ENCODE data around the gene POLD2.

Gene POLD2

DNA sequence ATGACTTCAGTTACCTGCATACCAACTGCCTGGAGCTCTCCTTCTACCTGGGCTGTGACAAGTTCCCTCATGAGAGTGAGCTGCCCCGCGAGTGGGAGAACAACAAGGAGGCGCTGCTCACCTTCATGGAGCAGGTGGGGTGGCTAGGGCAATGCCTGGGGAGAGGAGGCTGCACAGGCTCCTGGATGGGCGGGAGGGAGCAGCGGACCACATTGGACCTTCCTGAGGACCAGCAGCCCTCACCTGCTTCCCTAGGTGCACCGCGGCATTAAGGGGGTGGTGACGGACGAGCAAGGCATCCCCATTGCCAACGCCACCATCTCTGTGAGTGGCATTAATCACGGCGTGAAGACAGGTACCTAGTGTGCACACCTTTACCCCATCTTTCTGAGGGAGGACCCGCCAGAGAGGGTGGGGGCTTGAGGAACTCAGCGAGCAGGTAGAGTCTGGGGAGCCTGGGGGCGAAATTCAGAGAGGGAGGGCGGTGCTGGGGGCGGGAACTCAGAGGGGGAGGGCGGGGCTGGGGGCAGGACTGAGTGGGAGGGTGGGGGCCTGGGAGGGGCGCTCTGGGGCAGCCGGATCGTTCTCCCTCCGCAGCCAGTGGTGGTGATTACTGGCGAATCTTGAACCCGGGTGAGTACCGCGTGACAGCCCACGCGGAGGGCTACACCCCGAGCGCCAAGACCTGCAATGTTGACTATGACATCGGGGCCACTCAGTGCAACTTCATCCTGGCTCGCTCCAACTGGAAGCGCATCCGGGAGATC, 10.2 kb downstream of the POLD2 start:
- no peak for DNase-seq

DNA sequence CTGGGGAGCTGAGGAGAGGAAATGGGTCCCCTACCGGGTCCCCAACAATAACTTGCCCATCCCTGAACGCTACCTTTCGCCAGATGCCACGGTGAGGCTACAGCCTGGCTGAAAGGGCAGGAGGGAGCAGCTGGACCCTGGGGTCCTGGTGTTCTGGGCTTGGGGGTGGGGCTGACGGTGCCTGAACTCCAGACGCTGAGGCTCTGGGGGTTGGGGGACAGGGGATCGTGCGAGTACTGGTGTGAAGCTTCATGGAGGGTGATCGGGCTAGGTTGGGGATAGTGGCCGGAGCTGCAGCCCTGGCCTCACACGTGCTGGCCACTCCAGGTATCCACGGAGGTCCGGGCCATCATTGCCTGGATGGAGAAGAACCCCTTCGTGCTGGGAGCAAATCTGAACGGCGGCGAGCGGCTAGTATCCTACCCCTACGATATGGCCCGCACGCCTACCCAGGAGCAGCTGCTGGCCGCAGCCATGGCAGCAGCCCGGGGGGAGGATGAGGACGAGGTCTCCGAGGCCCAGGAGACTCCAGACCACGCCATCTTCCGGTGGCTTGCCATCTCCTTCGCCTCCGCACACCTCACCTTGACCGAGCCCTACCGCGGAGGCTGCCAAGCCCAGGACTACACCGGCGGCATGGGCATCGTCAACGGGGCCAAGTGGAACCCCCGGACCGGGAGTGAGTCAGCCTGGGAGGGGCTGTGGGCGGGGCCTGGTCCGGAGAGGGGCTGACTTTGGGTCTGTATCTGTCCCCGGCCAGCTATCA, 10.9 kb downstream of the POLD2 start:
- DNase-seq, result no peak

DNA sequence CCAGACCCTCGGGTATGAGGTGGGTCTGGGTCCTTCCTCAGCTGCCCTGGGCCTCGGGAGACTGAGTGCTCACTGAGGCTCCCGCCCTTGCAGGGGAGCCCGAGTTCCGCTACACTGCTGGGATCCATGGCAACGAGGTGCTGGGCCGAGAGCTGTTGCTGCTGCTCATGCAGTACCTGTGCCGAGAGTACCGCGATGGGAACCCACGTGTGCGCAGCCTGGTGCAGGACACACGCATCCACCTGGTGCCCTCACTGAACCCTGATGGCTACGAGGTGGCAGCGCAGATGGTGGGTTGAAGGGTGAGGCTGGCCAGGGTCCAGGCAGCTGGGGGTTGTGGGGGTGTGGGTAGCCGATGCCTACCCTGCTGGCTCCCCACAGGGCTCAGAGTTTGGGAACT, 11.6 kb downstream of the POLD2 start:
- no peak for DNase-seq

DNA sequence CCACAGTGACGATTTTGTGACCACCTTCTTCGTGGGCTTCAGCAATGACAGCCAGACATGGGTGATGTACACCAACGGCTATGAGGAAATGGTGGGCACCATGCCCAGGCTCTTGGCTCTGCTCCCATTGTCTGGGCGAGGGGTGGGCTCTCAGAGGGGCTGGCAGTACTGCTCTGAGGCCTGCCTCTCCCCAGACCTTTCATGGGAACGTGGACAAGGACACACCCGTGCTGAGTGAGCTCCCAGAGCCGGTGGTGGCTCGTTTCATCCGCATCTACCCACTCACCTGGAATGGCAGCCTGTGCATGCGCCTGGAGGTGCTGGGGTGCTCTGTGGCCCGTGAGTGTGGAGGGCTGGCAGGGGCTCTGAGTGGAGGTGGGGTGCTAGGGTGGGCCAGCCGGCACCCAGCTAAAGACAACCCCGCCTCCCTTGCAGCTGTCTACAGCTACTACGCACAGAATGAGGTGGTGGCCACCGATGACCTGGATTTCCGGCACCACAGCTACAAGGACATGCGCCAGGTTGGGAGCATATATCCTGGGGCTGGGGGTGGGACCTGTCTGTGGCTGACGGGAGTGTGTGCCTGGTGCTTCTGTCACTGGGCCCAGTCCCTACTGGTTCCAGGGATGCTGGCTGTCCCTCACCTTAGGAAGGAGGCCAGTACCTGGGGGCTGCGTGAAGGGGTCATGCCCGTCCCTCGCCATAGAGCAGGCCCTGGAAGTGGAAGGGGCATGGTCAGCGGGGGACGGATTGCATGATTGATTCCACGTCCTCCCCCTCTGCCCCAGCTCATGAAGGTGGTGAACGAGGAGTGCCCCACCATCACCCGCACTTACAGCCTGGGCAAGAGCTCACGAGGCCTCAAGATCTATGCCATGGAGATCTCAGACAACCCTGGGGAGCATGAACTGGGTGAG, 12.4 kb downstream of the POLD2 start:
- DNase-seq, result no peak

DNA sequence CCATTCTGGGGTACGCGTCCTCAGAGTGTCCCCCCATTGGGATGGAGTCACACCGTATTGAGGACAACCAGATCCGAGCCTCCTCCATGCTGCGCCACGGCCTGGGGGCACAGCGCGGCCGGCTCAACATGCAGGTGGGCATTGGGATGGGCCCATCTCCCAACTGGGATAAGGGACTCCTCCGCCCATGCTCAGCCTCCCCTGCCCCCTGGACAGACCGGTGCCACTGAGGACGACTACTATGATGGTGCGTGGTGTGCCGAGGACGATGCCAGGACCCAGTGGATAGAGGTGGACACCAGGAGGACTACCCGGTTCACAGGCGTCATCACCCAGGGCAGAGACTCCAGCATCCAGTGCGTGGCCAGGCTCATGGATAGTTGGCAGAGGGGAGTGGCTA, 13.4 kb downstream of the POLD2 start:
- DNase-seq, result no peak

DNA sequence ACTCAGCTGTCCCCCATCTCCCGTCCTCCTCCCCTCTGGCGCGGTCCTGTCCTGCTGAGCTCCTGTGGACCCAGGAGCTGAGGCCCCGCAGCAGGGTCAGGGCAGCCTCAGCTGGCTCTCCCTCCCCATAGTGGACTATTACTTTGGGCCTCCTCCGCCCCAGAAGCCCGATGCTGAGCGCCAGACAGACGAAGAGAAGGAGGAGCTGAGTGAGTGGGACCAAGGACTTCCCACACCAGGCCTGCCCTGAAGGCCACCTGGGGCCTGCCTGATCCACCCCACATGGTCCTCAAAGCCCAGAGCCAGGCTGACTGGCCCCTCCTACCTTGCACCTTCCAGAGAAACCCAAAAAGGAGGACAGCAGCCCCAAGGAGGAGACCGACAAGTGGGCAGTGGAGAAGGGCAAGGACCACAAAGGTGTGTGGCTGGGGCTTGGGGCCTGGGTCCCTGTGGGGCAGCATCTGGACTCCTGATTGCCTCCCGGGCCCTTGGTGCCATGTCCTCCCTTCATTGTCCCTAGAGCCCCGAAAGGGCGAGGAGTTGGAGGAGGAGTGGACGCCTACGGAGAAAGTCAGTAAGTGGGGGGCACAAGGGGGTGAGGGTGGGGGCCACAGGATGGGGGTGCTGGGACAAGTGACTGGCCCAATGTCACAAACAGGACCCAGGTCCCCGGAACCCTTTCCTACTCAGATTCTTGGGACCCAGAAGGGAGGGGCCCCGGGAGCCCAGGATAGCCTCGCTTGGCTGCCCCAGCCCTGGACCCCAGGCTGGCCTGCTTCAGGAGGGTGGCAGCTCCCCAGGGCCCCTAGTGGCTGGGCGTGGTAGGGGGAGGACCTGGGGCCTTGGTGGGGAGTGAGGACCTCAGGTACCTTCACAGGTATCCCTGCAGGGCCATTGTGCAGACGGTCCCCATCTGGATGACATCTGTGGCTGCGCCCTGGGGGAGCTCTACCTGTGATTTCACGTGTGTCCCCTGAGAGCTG, 14.3 kb downstream of the POLD2 start:
- no peak for DNase-seq

DNA sequence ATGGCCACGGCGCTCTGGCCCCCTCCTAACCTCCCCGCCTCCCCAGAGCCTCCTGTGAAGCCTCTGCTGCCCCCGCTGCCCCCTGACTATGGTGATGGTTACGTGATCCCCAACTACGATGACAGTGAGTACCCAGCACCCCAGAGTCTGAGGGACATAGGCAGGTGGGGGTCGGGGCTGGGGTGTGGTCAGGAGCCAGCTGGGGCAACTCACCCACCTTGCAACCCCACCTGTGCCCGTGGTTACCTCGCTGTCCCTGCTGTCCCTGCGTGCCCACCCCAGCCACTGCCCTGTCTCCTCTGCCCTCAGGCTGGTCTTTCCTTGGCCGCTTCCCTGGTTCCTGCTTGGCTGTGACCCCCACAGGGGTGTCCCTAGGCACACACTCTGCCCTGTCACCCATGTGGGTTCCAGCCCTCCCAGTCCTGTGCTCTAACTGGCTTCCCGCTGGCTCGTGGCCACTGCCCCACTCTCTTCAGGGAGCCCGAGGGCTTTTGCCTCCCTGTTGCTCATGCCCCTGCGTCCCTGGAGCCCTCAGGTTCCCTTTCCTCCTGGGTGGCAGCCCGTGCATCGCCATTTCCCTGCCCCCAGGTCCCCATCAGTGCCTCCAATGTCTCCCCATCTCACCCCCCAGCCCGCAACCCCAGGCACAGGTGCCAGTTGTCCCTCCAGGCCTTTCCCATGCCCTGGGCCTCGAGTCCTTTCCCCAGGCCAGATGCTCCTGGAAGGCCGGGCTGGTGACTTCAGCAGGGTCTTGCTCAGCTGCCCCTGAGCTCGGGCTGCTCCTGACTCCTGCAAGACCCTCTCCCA, 15.2 kb downstream of the POLD2 start:
- DNase-seq, result no peak

DNA sequence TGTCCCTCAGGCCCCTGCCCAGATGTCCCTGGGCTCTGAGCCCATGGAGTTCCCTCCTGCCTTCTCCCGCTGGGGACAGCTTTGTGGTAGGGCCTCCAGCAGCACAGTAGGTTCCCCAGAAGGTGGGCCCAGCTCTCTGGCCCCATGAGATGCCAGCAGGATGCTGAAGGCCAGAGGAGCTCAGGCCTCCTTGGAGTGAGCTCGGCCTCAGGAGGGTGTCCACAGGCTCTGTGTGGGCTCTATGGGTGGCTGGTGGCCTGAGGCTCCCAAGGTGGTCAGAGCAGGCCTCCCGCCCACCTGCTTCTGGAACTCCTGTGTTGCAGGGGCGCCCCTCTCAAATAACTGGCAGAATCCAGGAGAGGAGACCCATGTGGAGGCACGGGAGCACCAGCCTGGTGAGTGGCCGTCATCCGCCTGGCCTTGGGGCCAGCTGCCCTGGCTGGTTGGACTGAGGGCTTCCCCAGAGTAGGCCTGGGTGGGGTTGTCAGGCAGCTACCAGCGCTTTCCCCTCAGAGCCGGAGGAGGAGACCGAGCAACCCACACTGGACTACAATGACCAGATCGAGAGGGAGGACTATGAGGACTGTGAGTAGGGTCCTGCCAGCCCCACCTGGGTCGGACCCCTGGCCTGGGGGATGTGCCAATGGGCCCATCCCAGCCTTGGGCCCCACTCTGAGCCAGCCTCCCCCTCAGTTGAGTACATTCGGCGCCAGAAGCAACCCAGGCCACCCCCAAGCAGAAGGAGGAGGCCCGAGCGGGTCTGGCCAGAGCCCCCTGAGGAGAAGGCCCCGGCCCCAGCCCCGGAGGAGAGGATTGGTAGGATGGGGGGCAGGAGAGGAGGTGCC, 16.0 kb downstream of the POLD2 start:
- no peak for DNase-seq

DNA sequence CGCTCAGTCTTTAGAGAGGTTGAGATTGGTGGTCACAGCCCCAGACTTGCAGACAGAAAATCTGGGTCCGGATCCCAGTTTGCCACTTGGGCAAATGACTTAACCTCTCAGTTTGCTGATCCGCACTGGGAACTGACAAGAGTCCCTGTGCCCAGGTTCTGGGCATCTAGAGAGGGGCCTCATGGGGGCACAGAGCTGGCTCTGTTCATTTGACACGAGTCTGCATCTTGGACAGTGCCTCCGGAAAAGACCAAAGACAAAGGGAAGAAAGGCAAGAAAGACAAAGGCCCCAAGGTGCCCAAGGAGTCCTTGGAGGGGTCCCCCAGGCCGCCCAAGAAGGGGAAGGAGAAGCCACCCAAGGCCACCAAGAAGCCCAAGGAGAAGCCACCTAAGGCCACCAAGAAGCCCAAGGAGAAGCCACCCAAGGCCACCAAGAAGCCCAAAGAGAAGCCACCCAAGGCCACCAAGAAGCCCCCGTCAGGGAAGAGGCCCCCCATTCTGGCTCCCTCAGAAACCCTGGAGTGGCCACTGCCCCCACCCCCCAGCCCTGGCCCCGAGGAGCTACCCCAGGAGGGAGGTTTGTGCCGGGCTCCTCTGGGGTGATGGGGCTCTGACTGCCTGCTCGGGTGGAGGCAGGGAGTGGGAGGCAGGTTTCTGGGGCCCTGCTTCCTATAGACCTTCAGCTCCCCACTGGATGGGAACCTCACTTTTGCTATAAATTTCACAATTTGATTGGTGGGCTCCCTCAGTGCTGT, 16.9 kb downstream of the POLD2 start:
- no peak for DNase-seq

DNA sequence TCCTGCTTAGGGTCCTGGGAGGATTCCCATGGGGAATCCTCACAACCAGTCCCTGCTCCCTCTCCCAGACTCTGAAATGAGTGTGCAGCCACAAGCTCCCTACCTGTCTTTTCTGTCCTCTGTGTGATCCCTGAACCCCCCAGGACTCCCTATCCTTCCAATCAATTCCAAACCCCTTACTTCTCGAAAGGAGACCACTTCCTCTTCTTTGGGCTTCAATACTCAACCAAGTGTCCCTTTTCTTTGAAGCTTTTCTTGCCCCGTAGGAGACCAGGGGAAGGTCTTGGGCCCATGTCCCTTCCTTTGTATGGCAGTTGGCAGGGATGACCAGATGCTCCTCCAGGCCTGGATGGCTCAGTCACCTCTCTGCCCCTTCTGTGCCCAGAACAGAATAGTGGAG, 17.5 kb downstream of the POLD2 start:
- DNase-seq, result no peak

DNA sequence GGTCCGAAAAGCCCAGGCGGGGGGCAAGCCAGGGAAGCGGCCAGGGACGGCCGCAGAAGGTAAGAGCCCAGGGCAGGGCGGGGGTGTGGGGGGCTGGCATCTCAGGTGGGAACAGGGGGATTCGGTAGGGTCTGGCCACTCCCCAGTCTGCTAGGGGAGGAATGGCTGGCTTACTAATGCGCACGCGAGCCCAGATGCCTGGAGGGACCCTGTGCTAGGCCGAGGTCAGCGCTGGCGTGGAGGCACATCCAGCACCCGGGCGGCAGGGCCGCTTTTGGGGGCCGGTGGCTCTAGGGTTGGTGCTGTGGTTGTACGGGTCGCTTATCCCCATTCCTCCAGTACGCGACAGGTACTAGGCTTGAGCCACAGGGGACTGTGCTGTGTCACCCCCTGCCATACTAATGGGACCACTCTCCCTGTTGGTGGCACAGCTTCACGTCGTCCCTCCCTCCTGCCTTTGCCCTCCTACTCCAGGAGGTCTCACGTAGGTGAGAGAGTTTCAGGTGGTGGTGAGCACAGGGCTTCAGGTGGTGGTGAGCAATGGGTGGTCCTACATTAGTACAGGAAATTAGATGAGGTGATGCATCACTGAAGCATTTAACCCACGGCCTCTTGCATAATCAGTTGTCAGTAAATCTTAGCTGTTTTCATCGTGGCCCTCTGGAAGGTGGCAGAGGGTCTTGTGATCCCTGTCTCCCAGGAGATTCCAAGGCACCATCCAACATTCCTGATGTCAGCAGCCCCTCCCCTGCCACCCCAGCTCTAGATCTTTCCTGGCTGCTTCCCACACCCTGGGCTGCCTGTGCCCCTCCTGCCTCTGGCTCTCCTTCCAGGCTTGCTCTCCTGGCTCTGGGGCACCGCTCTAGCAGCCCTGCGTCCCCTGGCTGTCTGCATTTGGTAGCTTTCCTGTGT, 18.2 kb downstream of the POLD2 start:
- DNase-seq, result no peak

DNA sequence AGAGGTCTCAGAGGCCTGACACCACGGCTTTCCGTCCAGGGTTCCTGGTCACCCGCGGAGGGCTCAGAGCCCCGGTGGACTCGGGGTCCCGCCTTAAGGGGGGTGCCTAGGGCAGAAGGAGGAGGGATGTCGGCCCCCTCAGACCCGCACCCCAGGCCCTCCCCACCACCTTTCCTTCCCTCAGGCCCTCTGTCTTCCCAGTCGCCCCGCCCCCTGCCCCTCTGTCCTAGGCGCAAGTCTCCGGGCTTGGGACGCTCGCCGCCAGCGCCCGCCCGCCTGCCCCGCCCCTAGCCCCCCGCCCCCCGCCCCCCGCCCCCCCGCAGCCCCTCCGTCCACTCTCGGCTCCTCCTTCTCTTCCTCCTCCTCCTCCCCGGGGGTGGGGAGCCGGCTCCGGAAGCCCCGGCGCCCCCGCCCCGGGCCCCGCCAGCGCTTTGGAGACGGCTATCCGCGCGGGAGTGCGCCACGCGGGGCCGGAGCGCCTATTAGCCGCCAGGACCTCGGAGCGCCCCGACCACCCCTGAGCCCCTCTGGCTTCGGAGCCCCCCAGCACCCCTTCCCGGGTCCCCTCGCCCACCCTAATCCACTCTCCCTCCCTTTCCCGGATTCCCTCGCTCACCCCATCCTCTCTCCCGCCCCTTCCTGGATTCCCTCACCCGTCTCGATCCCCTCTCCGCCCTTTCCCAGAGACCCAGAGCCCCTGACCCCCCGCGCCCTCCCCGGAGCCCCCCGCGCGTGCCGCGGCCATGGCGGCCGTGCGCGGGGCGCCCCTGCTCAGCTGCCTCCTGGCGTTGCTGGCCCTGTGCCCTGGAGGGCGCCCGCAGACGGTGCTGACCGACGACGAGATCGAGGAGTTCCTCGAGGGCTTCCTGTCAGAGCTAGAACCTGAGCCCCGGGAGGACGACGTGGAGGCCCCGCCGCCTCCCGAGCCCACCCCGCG, 19.2 kb downstream of the POLD2 start, which contains the start of gene AEBP1:
Gene AEBP1 (plus strand): TSS at position 423 of the 937 bp plus-strand sequence. CDS start 321 bp downstream, at position 744.
- DNase-seq, result no peak

DNA sequence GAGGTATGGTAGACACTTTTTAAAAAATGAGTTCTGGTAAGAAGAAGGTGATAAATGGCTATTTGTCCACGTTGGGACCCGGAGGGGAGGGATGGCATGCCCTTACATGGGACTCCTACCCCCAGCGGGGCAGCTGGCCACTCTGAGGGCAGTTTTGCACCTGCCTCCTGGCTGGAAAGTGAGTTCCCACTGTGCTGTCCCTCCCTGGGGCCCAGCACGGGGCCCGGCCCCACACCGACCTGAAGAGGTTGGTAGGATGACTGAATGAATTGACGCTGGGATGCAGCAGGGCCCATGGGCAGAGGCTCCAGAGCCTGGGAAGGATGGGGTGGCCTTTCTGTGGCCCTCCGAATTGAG, 19.8 kb downstream of the POLD2 start:
- DNase-seq, result no peak

DNA sequence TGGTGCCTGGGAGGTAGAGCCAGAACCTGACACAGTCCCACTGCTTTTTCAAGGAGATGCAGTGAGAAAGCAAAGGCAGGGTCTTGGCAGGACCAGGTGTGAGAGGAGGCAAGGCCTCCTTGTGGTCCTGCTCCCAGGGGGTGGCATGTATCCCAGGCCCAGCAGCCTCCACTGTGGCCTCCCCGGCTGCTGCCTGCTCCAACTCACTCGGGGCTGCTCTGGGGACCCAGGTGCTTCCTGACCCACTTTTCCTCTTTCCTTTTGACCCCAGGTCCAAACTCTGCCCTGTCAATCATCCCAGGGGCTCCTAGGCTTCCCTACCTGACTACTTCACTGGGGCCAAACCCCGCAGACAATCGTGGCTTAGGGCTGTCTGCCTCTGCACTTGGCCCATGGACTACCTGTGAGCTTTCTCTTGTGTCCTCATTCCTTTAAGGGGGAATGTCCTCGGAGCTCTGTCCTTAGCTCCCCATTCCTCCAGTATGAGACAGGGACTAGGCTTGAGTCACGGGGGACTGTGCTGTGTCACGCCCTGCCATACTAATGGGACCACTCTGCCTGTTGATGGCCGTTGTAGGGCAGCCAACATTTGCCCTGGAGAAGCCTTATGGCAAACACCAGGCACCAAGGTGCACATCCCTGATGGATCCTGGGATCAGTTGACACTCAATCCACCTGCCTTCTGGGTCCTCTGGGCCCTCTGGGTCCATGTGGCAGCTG, 20.3 kb downstream of the POLD2 start:
- no peak for DNase-seq

DNA sequence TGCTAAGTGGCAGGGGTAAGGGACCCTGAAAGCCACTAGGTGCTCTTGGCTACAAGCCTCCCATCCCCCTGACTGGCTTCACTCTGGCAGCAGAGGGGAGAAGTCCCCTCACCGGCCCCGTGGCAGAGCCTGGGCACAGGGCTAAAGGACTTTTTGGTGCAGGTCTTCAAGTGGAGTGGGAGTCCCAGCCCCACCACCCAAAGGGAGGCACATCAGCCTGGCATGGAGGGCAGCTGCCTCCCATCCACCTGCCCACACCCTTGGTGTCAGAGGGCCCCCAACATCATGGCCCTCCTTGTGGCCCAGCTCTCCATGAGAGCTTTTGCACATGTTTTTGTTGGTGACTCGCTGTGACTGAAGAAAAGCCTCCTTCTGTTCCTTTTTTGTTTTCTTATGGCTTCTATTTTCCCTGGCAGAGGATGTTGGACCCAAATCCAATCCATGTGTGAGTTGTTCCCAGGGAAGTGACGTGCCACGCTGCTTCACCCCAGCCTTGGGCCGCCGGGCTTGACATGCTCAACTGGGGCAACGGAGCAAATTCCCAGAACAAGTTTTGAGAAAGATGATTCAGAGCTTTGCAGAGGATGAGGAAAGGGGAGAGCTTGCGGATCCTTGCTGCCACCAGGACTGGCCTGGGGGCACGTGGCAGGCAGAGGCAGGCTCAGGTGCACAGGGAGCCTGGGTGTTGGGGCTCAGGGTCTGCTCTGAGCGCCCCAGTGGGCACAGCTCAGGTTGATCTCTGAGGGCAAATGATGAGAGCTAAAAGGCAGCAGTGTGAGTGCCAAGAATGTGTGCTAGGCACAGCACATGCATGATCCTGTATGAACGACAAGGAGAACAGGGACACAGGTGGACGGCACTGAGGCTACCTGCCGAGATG, 21.1 kb downstream of the POLD2 start:
- DNase-seq, result no peak

All from activated effector memory CD4-positive, alpha-beta T cell treated with Interleukin-2 at 50 U/mL for 16 hours (primary cell).